Hematopoietic multipotent progenitor cell (in vitro differentiated cells): ENCODE measurements around the gene STPG3. TPM values are rescaled to one million over a fixed set of nuclear protein-coding genes. Genes with fewer than 3 reads are reported as not detected.
A peak's percentile ranks its signal among the peaks of the same experiment; 100 is the strongest.

Source experiments
- DNase-seq, 3 donors: peaks; one replicate each; pipeline ENCODE4 v3.0.0-alpha.2; 2011 to 2015; ENCODE audit warnings: low read depth in 2 of 3, low spot score in 2 of 3
- total RNA-seq: library from RNA; depleted of rRNA; stranded (reverse); fragments of >200 nt; gene quantifications from one replicate; pipeline ENCODE4 v1.2.3, GENCODE V29; 2012

Gene STPG3
- total RNA-seq, 1 donor, result 0.54 TPM

GRCh38 chr9:137298401-137299202 is 47.5 kb downstream of the STPG3 start:
- no peak for DNase-seq

GRCh38 chr9:137299203-137299565 is 48.1 kb downstream of the STPG3 start:
- no peak for DNase-seq

- no peak for DNase-seq
These were observed 48.9 kb downstream of the STPG3 start for GRCh38 chr9:137299938-137300337.

DNA sequence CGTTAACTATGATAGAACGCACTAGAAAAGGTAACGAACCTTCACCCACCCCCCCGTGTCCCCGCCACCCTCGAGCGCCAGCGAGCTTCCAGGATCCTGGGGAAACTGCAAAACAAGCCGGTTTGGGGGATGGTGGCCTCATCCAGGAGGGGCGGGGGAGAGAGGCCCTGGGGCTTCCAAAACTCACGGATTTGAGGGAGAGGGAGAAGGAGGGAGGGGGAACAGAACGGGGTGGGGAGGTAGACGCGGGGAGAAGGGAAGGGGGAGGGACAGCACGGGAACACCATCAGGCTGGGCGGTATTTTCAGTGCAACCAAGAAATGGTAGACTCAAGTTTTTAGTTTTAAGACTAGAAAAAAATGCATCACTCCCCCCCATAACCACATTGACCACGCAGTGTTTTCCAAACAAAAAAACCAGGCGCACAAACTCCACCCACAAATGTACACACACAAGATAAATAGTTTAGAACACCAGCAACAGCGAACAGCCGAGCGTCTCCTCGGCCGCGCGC is 49.5 kb downstream of the STPG3 start:
- DNase-seq, result peak in 1 of 3 donors; percentile 39

- DNase-seq, result no peak
These were observed 50.2 kb downstream of the STPG3 start for GRCh38 chr9:137301081-137301947.

DNA sequence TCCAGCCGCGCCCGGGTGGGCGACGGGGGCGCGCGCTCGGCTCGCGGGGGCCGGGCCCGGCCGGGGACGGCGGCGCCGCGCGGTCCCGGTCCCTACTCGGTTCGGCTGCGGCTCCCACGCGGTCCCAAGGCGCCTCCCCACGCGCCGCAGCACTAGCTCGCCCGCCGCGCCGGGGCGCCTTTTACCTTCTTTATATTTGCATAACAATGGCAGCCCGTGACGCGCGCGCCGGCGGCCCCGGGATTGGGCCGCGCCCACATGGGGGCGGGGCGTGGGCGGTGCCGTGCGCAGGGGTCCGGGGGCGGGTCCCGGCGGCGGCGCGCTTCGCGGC is 51.0 kb downstream of the STPG3 start, which contains the start of gene NRARP:
Gene NRARP (minus strand): TSS at position 154 of the 331 bp plus-strand sequence. CDS start 343 bp downstream, outside the sequence.
- peak in 2 of 3 donors; percentile 86 to 88 for DNase-seq

DNA sequence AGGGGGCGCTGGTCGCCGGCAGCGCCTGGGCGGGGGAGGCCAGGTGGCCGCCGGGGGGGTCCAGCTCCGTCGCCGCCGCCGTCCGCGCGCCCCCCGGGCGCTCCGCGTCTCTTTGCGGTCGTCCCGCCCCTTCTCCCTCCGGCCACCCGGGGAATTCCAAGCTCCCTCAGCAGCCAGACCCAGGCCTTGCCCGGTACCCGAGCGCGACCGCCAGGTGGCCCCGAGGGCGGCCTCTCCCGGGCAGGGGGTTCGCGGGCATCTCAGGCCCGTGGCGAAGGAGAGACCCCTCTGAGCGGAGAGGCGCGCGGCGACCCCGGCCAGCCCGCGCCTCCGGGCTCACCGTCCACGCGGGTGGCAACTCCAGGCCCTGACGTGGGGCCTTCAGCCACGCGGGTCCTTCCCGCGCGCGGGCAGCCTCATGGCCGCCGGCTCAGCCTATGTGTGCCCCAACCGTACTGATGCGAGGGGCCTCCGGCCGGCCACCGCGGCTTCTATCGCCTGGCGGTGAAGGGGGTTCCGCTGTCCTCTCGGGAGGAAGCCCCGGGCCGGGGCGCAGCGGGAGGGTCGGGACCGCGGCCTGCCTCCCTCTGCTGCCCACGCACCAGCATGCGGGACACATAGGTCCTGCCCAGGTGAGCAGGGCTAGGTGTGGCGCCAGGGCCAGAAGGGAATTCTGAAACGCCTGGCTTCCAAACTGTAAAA is 51.5 kb downstream of the STPG3 start:
- DNase-seq, result peak in 2 of 3 donors; percentile 68 to 87

Other genes with a start within 250 kb of the STPG3 start
- 99.1 TPM for gene ABCA2, start 223.0 kb upstream of the STPG3 start, total RNA-seq
- gene FUT7, start 219.2 kb upstream of the STPG3 start, total RNA-seq, result 14.3 TPM
- 51.2 TPM for gene NPDC1, start 205.1 kb upstream of the STPG3 start, total RNA-seq
- gene ENTPD2, start 197.2 kb upstream of the STPG3 start, total RNA-seq, result not detected
- 4.8 TPM for gene SAPCD2, start 180.7 kb upstream of the STPG3 start, total RNA-seq
- gene UAP1L1, start 173.8 kb upstream of the STPG3 start, total RNA-seq, result 14.8 TPM
- 70.8 TPM for gene MAN1B1, start 164.3 kb upstream of the STPG3 start, total RNA-seq
- gene DPP7, start 136.6 kb upstream of the STPG3 start, total RNA-seq, result 154 TPM
- under 0.01 TPM for gene GRIN1, start 112.1 kb upstream of the STPG3 start, total RNA-seq
- gene LRRC26, start 81.2 kb upstream of the STPG3 start, total RNA-seq, result 2.2 TPM
- gene TMEM210, start 79.2 kb upstream of the STPG3 start, total RNA-seq, result not detected
- 59.8 TPM for gene ANAPC2, start 62.7 kb upstream of the STPG3 start, total RNA-seq
- gene SSNA1, start 62.6 kb upstream of the STPG3 start, total RNA-seq, result 78.4 TPM
- 3.0 TPM for gene TPRN, start 50.5 kb upstream of the STPG3 start, total RNA-seq
- gene TMEM203, start 45.6 kb upstream of the STPG3 start, total RNA-seq, result 35.5 TPM
- 10.2 TPM for gene NDOR1, start 45.6 kb upstream of the STPG3 start, total RNA-seq
- 1.3 TPM for gene RNF208, start 29.0 kb upstream of the STPG3 start, total RNA-seq
- 0.27 TPM for gene CYSRT1, start 26.1 kb upstream of the STPG3 start, total RNA-seq
- gene RNF224, start 23.8 kb upstream of the STPG3 start, total RNA-seq, result not detected
- not detected for gene SLC34A3, start 20.4 kb upstream of the STPG3 start, total RNA-seq
- gene TUBB4B, start 10.0 kb upstream of the STPG3 start, total RNA-seq, result 141 TPM
- 72.7 TPM for gene NELFB, start 4.0 kb downstream of the STPG3 start, total RNA-seq
- 25.0 TPM for gene TOR4A, start 26.4 kb downstream of the STPG3 start, total RNA-seq
- gene NRARP, start 51.0 kb downstream of the STPG3 start, total RNA-seq, result 5.1 TPM
- gene EXD3, start 171.9 kb downstream of the STPG3 start, total RNA-seq, result 28.3 TPM
- 4.6 TPM for gene NOXA1, start 172.1 kb downstream of the STPG3 start, total RNA-seq
- 0.27 TPM for gene ENTPD8, start 190.1 kb downstream of the STPG3 start, total RNA-seq
- 26.4 TPM for gene NSMF, start 208.0 kb downstream of the STPG3 start, total RNA-seq